ENCODE results near the gene TMEM178B.

TMEM178B gene

DNA sequence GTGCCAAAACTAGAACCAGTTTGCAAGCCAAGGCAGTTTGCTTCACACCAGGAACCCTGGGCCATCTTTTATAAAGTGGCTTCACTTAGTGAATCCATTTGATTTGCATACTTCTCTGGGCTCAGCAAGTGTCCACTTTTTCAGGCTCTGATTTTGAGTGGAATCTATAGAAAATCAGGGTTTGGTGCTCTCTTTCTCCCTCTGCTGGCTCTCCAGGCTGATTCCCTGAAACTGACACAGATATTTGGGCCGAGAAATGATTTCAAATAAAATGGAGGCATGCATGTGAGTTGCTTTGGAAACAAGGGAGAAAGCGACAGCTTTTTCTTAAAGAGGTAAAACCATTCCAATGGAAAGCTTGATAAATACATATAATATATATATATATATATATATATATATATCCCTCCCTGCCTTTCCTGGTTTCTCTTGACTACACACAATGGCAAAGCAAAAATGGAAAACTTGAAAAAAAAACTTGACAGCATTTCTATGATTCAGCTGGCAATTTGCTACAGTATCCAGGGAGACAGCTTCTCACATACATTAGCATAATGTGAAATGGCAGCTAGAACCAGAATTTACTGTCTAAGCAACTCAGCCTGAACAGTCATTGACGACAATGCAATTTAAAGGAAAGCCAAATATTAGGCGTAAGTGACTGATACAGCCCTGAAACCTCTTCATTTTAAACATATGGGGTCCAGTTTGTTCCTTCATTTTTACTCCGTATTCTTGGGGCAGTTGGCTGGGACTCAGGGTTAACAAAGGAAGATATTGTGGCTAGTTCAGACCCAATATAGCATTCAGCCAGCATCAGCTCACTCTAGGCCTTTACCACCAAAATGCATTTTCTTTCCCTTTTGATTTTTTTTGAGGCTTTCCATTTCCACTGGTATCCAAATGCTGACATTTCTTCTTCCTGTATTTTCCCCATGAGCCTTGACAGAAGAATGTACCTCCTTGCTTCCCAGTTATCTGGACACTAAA lies 188.5 kb downstream of the TMEM178B start:
- no peaks in the 10 kb centered on the region for H3K27me3 ChIP-seq (ENCODE audit: control insufficient read depth, insufficient read depth, low read length)
- H3K4me1 ChIP-seq (ENCODE audit: control insufficient read depth, insufficient read depth, low read length), result no peaks in the 10 kb centered on the region
- H3K4me2 ChIP-seq (ENCODE audit: low read length), result no peak overlapping the region
- H3K9ac ChIP-seq (ENCODE audit: low read depth, low read length), result no peak overlapping the region
- H3K9me3 ChIP-seq (replicated peaks; ENCODE audit: low read length), result no peaks in the 10 kb centered on the region
- no peaks in the 10 kb centered on the region for H3K36me3 ChIP-seq (ENCODE audit: insufficient read depth, low read length)
- H3K4me3 ChIP-seq (ENCODE audit: low read length), result no peak overlapping the region

GRCh38 chr7:141263508-141263907 lies 189.6 kb downstream of the TMEM178B start:
- no peaks in the 10 kb centered on the region for H3K27me3 ChIP-seq (ENCODE audit: control insufficient read depth, insufficient read depth, low read length)
- H3K36me3 ChIP-seq (ENCODE audit: insufficient read depth, low read length), result no peaks in the 10 kb centered on the region
- H3K4me1 ChIP-seq (ENCODE audit: control insufficient read depth, insufficient read depth, low read length), result no peaks in the 10 kb centered on the region
- H3K9ac ChIP-seq (ENCODE audit: low read depth, low read length), result no peak overlapping the region
- H3K9me3 ChIP-seq (replicated peaks; ENCODE audit: low read length), result no peaks in the 10 kb centered on the region
- no peak overlapping the region for H3K4me2 ChIP-seq (ENCODE audit: low read length)
- no peak overlapping the region for H3K4me3 ChIP-seq (ENCODE audit: low read length)

GRCh38 chr7:141263983-141264382 lies 190.1 kb downstream of the TMEM178B start:
- Histone ChIP-seq H3K27me3 (ENCODE audit: control insufficient read depth, insufficient read depth, low read length) (no peaks in the 10 kb centered on the region), H3K9me3 (replicated peaks; ENCODE audit: low read length) (no peaks in the 10 kb centered on the region), H3K36me3 (ENCODE audit: insufficient read depth, low read length) (no peaks in the 10 kb centered on the region), H3K4me3 (ENCODE audit: low read length) (no peak overlapping the region), H3K4me2 (ENCODE audit: low read length) (no peak overlapping the region), H3K9ac (ENCODE audit: low read depth, low read length) (no peak overlapping the region), H3K4me1 (ENCODE audit: control insufficient read depth, insufficient read depth, low read length) (no peaks in the 10 kb centered on the region)

DNA sequence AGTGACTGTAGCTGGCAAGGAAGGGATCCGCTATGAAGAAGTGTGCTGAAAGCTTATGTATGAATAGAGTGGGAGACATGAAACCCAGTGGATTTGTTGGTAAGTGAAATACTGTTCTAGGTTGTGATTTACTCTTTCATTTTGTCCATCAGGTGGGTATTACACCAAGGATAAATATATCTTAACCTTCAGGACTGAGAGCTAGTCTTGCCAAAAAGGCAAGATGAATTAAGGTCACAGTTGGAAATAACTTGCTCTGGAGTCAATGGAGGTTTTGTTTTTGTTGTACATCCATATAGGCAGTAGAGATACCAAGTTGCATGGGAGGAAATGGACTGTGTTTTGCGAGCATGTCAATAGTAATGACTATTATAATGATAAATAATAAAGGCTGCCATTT lies 190.6 kb downstream of the TMEM178B start:
- Histone ChIP-seq H3K27me3 (ENCODE audit: control insufficient read depth, insufficient read depth, low read length) (no peaks in the 10 kb centered on the region), H3K9me3 (replicated peaks; ENCODE audit: low read length) (no peaks in the 10 kb centered on the region), H3K4me3 (ENCODE audit: low read length) (no peak overlapping the region), H3K4me1 (ENCODE audit: control insufficient read depth, insufficient read depth, low read length) (no peaks in the 10 kb centered on the region), H3K9ac (ENCODE audit: low read depth, low read length) (no peak overlapping the region), H3K4me2 (ENCODE audit: low read length) (no peak overlapping the region), H3K36me3 (ENCODE audit: insufficient read depth, low read length) (no peaks in the 10 kb centered on the region)

DNA sequence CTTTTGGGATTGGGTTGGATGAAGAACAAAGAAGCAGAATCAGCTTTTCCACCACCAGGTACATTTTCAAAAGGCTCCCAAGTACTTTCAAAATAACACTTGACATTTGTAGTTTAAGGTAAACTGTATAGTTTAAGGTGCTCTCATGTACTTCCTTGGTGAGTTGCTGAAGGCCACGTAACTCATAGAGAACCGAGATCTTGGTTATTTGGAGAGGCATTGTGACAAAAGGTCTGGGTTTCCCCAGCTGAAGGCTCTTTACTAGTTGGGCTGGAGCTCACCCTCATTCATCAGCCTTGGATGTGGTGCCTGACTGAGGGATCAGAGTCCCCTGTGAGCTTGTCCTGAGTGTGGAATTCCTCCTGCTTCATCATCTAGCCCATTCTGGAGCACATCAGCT lies 191.8 kb downstream of the TMEM178B start:
- H3K27me3 ChIP-seq (ENCODE audit: control insufficient read depth, insufficient read depth, low read length), result no peaks in the 10 kb centered on the region
- H3K4me2 ChIP-seq (ENCODE audit: low read length), result no peak overlapping the region
- H3K4me1 ChIP-seq (ENCODE audit: control insufficient read depth, insufficient read depth, low read length), result no peaks in the 10 kb centered on the region
- no peak overlapping the region for H3K4me3 ChIP-seq (ENCODE audit: low read length)
- no peaks in the 10 kb centered on the region for H3K36me3 ChIP-seq (ENCODE audit: insufficient read depth, low read length)
- no peaks in the 10 kb centered on the region for H3K9me3 ChIP-seq (replicated peaks; ENCODE audit: low read length)
- H3K9ac ChIP-seq (ENCODE audit: low read depth, low read length), result no peak overlapping the region

DNA sequence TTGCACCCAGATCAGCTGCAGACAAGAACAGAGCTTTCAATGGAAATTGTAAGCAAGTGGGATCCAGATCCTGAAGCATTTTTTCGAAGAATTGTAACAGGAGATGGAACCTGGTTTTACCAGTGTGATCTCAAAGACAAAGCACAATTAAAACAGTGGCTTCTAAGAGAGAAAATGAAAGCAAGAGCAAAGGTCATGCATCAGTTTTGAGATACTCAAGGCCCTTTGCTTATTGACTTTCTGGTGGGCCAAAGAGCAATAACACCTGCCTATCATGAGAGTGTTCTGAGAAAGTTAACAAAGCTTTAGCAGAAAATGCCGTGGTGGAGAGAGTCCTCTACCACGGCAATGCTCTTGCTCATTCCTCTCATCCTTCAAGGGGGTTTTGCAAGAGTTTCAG lies 194.8 kb downstream of the TMEM178B start:
- Histone ChIP-seq H3K9ac (ENCODE audit: low read depth, low read length) (no peak overlapping the region), H3K4me3 (ENCODE audit: low read length) (no peak overlapping the region), H3K4me2 (ENCODE audit: low read length) (no peak overlapping the region), H3K27me3 (ENCODE audit: control insufficient read depth, insufficient read depth, low read length) (no peaks in the 10 kb centered on the region), H3K9me3 (replicated peaks; ENCODE audit: low read length) (no peaks in the 10 kb centered on the region), H3K4me1 (ENCODE audit: control insufficient read depth, insufficient read depth, low read length) (no peaks in the 10 kb centered on the region), H3K36me3 (ENCODE audit: insufficient read depth, low read length) (no peaks in the 10 kb centered on the region)

- no peaks in the 10 kb centered on the region for H3K9me3 ChIP-seq (replicated peaks; ENCODE audit: low read length)
- no peaks in the 10 kb centered on the region for H3K27me3 ChIP-seq (ENCODE audit: control insufficient read depth, insufficient read depth, low read length)
- no peak overlapping the region for H3K4me2 ChIP-seq (ENCODE audit: low read length)
- H3K4me3 ChIP-seq (ENCODE audit: low read length), result no peak overlapping the region
- H3K36me3 ChIP-seq (ENCODE audit: insufficient read depth, low read length), result no peaks in the 10 kb centered on the region
- H3K4me1 ChIP-seq (ENCODE audit: control insufficient read depth, insufficient read depth, low read length), result no peaks in the 10 kb centered on the region
- no peak overlapping the region for H3K9ac ChIP-seq (ENCODE audit: low read depth, low read length)
These were observed 197.6 kb downstream of the TMEM178B start for GRCh38 chr7:141271451-141271850.

DNA sequence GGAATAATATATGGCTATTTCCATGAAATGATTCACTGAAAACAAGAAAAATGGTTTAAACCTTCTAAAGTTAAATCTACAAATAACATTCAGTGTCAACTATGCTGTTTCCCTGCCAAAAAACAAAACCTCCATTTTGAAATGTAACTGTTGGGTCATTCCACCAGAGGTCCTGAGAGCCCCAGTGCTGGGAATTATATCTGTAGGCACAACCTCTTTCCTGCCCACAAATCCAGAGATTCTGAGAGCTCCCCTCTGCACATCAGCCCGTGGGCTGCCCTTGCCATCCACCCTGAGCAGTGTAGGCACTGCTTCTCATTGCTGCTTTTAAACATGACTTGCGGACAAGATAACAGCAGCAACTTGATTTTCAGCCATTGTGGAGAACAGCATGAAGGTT lies 198.6 kb downstream of the TMEM178B start:
- Histone ChIP-seq H3K9ac (ENCODE audit: low read depth, low read length) (no peak overlapping the region), H3K4me3 (ENCODE audit: low read length) (no peak overlapping the region), H3K4me2 (ENCODE audit: low read length) (no peak overlapping the region), H3K4me1 (ENCODE audit: control insufficient read depth, insufficient read depth, low read length) (no peaks in the 10 kb centered on the region), H3K9me3 (replicated peaks; ENCODE audit: low read length) (no peaks in the 10 kb centered on the region), H3K36me3 (ENCODE audit: insufficient read depth, low read length) (no peaks in the 10 kb centered on the region), H3K27me3 (ENCODE audit: control insufficient read depth, insufficient read depth, low read length) (no peaks in the 10 kb centered on the region)

DNA sequence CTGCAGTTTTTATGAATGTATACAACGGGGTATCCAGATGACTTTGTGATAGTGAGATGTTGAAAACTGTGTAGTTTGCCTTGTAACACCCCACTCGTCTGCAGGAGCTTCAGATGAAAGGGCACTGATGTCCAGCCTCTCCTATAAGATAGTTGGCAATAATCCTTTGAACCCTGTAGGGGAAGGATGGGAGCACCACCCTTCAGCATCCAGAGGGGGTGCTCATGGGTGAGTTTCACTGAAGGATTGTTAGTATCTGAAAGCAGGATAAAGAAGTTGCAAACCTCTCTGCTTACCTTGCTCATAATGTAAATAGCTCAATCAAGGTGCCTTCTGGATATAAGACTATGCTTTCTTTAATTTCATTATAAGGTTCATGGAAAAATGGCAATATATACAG lies 201.5 kb downstream of the TMEM178B start:
- H3K4me3 ChIP-seq (ENCODE audit: low read length), result no peak overlapping the region
- H3K4me2 ChIP-seq (ENCODE audit: low read length), result no peak overlapping the region
- no peaks in the 10 kb centered on the region for H3K9me3 ChIP-seq (replicated peaks; ENCODE audit: low read length)
- H3K36me3 ChIP-seq (ENCODE audit: insufficient read depth, low read length), result no peaks in the 10 kb centered on the region
- H3K27me3 ChIP-seq (ENCODE audit: control insufficient read depth, insufficient read depth, low read length), result no peaks in the 10 kb centered on the region
- no peaks in the 10 kb centered on the region for H3K4me1 ChIP-seq (ENCODE audit: control insufficient read depth, insufficient read depth, low read length)
- no peak overlapping the region for H3K9ac ChIP-seq (ENCODE audit: low read depth, low read length)

DNA sequence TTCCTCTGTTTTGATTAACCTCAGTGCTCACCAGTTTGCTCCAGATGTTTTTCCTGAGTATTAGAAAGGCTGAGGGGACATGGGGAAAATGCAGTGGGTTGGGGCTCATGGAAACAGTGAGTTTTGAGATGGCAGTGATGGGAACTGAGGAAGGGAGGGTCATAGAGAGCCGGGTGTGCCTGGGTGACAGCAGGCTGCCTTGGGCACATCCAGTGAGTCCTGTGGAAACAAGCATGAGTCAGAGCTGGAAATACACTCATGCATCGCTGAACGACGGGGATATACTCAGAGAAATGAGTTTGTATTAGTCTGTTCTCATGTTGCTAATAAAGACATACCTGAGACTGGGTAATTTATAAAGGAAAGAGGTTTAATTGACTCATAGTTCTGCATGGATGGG lies 202.2 kb downstream of the TMEM178B start:
- H3K36me3 ChIP-seq (ENCODE audit: insufficient read depth, low read length), result no peaks in the 10 kb centered on the region
- H3K4me1 ChIP-seq (ENCODE audit: control insufficient read depth, insufficient read depth, low read length), result no peaks in the 10 kb centered on the region
- H3K27me3 ChIP-seq (ENCODE audit: control insufficient read depth, insufficient read depth, low read length), result no peaks in the 10 kb centered on the region
- no peaks in the 10 kb centered on the region for H3K9me3 ChIP-seq (replicated peaks; ENCODE audit: low read length)
- H3K4me3 ChIP-seq (ENCODE audit: low read length), result no peak overlapping the region
- no peak overlapping the region for H3K9ac ChIP-seq (ENCODE audit: low read depth, low read length)
- H3K4me2 ChIP-seq (ENCODE audit: low read length), result no peak overlapping the region

- Histone ChIP-seq H3K4me1 (ENCODE audit: control insufficient read depth, insufficient read depth, low read length) (no peaks in the 10 kb centered on the region), H3K4me3 (ENCODE audit: low read length) (no peak overlapping the region), H3K36me3 (ENCODE audit: insufficient read depth, low read length) (no peaks in the 10 kb centered on the region), H3K4me2 (ENCODE audit: low read length) (no peak overlapping the region), H3K9ac (ENCODE audit: low read depth, low read length) (no peak overlapping the region), H3K27me3 (ENCODE audit: control insufficient read depth, insufficient read depth, low read length) (no peaks in the 10 kb centered on the region), H3K9me3 (replicated peaks; ENCODE audit: low read length) (no peaks in the 10 kb centered on the region)
These were observed 206.2 kb downstream of the TMEM178B start for GRCh38 chr7:141280100-141280499.

DNA sequence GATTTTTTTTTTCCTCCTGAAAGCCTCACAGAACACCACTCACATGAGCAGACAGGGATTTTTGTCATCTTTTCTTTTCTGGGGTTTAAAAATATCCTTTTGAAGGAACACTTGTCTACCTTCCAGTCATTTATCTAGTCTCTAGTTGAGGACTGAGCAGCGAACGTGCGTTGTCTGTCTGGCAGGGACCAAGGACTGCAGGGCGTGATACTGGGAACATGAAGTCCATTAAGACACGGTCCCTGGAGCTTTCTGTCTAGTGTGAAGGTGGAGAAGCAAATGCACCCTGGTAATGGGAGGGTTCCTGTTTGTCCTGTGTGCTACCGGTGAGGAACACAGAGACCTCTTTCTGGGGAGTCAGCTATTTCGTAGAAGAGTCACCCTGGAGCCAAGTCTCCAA lies 207.4 kb downstream of the TMEM178B start:
- H3K9ac ChIP-seq (ENCODE audit: low read depth, low read length), result no peak overlapping the region
- H3K4me2 ChIP-seq (ENCODE audit: low read length), result no peak overlapping the region
- no peaks in the 10 kb centered on the region for H3K4me1 ChIP-seq (ENCODE audit: control insufficient read depth, insufficient read depth, low read length)
- H3K36me3 ChIP-seq (ENCODE audit: insufficient read depth, low read length), result no peaks in the 10 kb centered on the region
- no peak overlapping the region for H3K4me3 ChIP-seq (ENCODE audit: low read length)
- H3K27me3 ChIP-seq (ENCODE audit: control insufficient read depth, insufficient read depth, low read length), result no peaks in the 10 kb centered on the region
- H3K9me3 ChIP-seq (replicated peaks; ENCODE audit: low read length), result no peaks in the 10 kb centered on the region

All from skeletal muscle satellite cell (primary cell).